H9 (cell line): Measurements from ENCODE around the gene LMLN. TPM values are rescaled to one million over a fixed set of nuclear protein-coding genes. Genes with fewer than 3 reads are reported as not detected.
"Not testable (repeated sequence)": the region's sequence is repeated elsewhere in the genome, so short reads cannot be mapped to it uniquely, and the experiment has no call there.

Experiments used
- DNase-seq: peaks from one replicate; pipeline ENCODE4 v3.0.0-alpha.2; 2017
- H2AFZ ChIP-seq: one replicate; pipeline ENCODE4 v1.6.1; 2013; ENCODE audit warnings: mild to moderate bottlenecking, low read length, control low read depth, moderate library complexity
- H2AK5ac ChIP-seq: 2 replicates; pipeline ENCODE4 v1.6.1; 2013; ENCODE audit warnings: low read length, control low read depth, mixed read lengths; ENCODE audit not compliant: insufficient read length
- H2BK120ac ChIP-seq: one replicate; pipeline ENCODE4 v1.6.1; 2013; ENCODE audit warnings: low read depth, mild to moderate bottlenecking, low read length, control low read depth, inconsistent platforms; ENCODE audit not compliant: poor library complexity, severe bottlenecking
- H2BK12ac ChIP-seq: 2 replicates; pipeline ENCODE4 v1.6.1; 2013; ENCODE audit warnings: low read length, control low read depth, mixed read lengths, low read depth; ENCODE audit not compliant: insufficient read length
- H2BK15ac ChIP-seq: 2 replicates; pipeline ENCODE4 v1.6.1; 2013; ENCODE audit warnings: low read depth, low read length, control low read depth
- H2BK20ac ChIP-seq: one replicate; pipeline ENCODE4 v1.6.1; 2013; ENCODE audit warnings: low read depth, mild to moderate bottlenecking, low read length, control low read depth, inconsistent platforms; ENCODE audit not compliant: poor library complexity, severe bottlenecking
- H2BK5ac ChIP-seq: 2 replicates; pipeline ENCODE4 v1.6.1; 2013; ENCODE audit warnings: low read length, control low read depth, mixed read lengths; ENCODE audit not compliant: insufficient read length
- H3K14ac ChIP-seq: 2 replicates; pipeline ENCODE4 v1.6.1; 2013; ENCODE audit warnings: low read length, control low read depth; ENCODE audit not compliant: insufficient read depth
- H3K18ac ChIP-seq: 2 replicates; pipeline ENCODE4 v1.6.1; 2013; ENCODE audit warnings: low read depth, mild to moderate bottlenecking, mixed read lengths, low read length, control low read depth; ENCODE audit not compliant: insufficient read length
- H3K23ac ChIP-seq: 2 replicates; pipeline ENCODE4 v1.6.1; 2013; ENCODE audit warnings: low read length, control low read depth, mixed read lengths, low read depth; ENCODE audit not compliant: insufficient read length
- H3K23me2 ChIP-seq: 2 replicates; pipeline ENCODE4 v1.6.1; 2013; ENCODE audit warnings: low read depth, mild to moderate bottlenecking, mixed read lengths, low read length, control low read depth; ENCODE audit not compliant: insufficient read length, poor library complexity, severe bottlenecking
- H3K27ac ChIP-seq: 2 replicates; pipeline ENCODE4 v1.5.1; 2013; ENCODE audit warnings: low read length, control low read depth, mixed read lengths, low read depth; ENCODE audit not compliant: insufficient read length
- H3K27me3 ChIP-seq: 2 replicates; pipeline ENCODE4 v1.6.1; 2013; ENCODE audit warnings: low read length, control low read depth, inconsistent platforms; ENCODE audit not compliant: insufficient read depth
- H3K4ac ChIP-seq: 2 replicates; pipeline ENCODE4 v1.6.1; 2013; ENCODE audit warnings: low read depth, mild to moderate bottlenecking, control low read depth, inconsistent platforms, low read length, moderate library complexity
- H3K4me1 ChIP-seq: 2 replicates; pipeline ENCODE4 v1.6.1; 2013; ENCODE audit warnings: low read length, control low read depth, inconsistent platforms; ENCODE audit not compliant: insufficient read depth
- H3K4me2 ChIP-seq: 2 replicates; pipeline ENCODE4 v1.6.1; 2013; ENCODE audit warnings: low read length, control low read depth, mixed read lengths; ENCODE audit not compliant: insufficient read length, insufficient read depth
- H3K56ac ChIP-seq: 2 replicates; pipeline ENCODE4 v1.6.1; 2013; ENCODE audit warnings: low read depth, mild to moderate bottlenecking, mixed read lengths, low read length, control low read depth; ENCODE audit not compliant: insufficient read length
- H3K79me1 ChIP-seq: 2 replicates; pipeline ENCODE4 v1.6.1; 2013; ENCODE audit warnings: low read depth, mild to moderate bottlenecking, moderate library complexity, low read length, control low read depth, inconsistent platforms; ENCODE audit not compliant: insufficient read depth, poor library complexity, severe bottlenecking
- H3K79me2 ChIP-seq: 2 replicates; pipeline ENCODE4 v1.6.1; 2013; ENCODE audit warnings: low read length, control low read depth, inconsistent platforms; ENCODE audit not compliant: insufficient read depth
- H3K9ac ChIP-seq: 2 replicates; pipeline ENCODE4 v1.6.1; 2013; ENCODE audit warnings: low read length, control low read depth, mixed read lengths; ENCODE audit not compliant: insufficient read length; ENCODE audit errors: extremely low read depth
- H3K9me3 ChIP-seq: one replicate; pipeline ENCODE4 v1.6.1; 2013; ENCODE audit warnings: low read depth, low read length, inconsistent platforms; ENCODE audit not compliant: control insufficient read depth
- H3T11ph ChIP-seq: one replicate; pipeline ENCODE4 v1.6.1; 2013; ENCODE audit warnings: mild to moderate bottlenecking, low read length, control low read depth, inconsistent platforms
- H4K20me1 ChIP-seq: one replicate; pipeline ENCODE4 v1.6.1; 2013; ENCODE audit not compliant: control insufficient read depth, insufficient read length, insufficient read depth
- H4K5ac ChIP-seq: 2 replicates; pipeline ENCODE4 v1.6.1; 2013; ENCODE audit warnings: low read depth, mild to moderate bottlenecking, mixed read lengths, low read length, control low read depth; ENCODE audit not compliant: insufficient read length
- H4K8ac ChIP-seq: replicated peaks from 2 replicates; pipeline ENCODE4 v1.6.1; 2013; ENCODE audit warnings: low read length, control low read depth, mixed read lengths, low read depth; ENCODE audit not compliant: insufficient read length
- H4K91ac ChIP-seq: 2 replicates; pipeline ENCODE4 v1.6.1; 2013; ENCODE audit warnings: low read depth, mild to moderate bottlenecking, moderate library complexity, mixed read lengths, low read length, control low read depth; ENCODE audit not compliant: insufficient read length
- H3K27ac Mint-ChIP-seq, 3 experiments: 2 replicates in 2 of 3; 3 replicates in 1 of 3; pipeline ENCODE4 v1.8.0; 2020 to 2021; ENCODE audit warnings: mixed read lengths in 3 of 3, mild to moderate bottlenecking in 1 of 3, moderate library complexity in 1 of 3
- H3K27me3 Mint-ChIP-seq: 2 replicates; pipeline ENCODE4 v1.8.0; 2021; ENCODE audit warnings: low read depth, mild to moderate bottlenecking, moderate library complexity, mixed read lengths
- H3K36me3 Mint-ChIP-seq, 3 experiments: 2 replicates in 2 of 3; 3 replicates in 1 of 3; pipeline ENCODE4 v1.8.0; 2020 to 2021; ENCODE audit warnings: low read depth in 3 of 3, mixed read lengths in 3 of 3; ENCODE audit not compliant: insufficient read depth in 1 of 3
- H3K4me1 Mint-ChIP-seq, 2 experiments: 2 replicates each; pipeline ENCODE4 v1.8.0; 2020; ENCODE audit warnings: mixed read lengths in 2 of 2
- H3K4me3 Mint-ChIP-seq, 2 experiments: 2 replicates in 1 of 2; 3 replicates in 1 of 2; pipeline ENCODE4 v1.8.0; 2020 to 2021; ENCODE audit warnings: mild to moderate bottlenecking in 2 of 2, mixed read lengths in 2 of 2, moderate library complexity in 1 of 2
- H3K9me3 Mint-ChIP-seq, 2 experiments: 2 replicates in 1 of 2; 3 replicates in 1 of 2; pipeline ENCODE4 v1.8.0; 2020; ENCODE audit warnings: mild to moderate bottlenecking in 2 of 2, mixed read lengths in 2 of 2, moderate library complexity in 1 of 2
- CTCF ChIP-seq: fragments of 200-600 bp; sonication (generic); conservative IDR thresholded peaks from 3 replicates; pipeline ENCODE4 v1.8.0; 2021; ENCODE audit warnings: antibody characterized with exemption, mild to moderate bottlenecking
- WGBS: extraction: QIAGEN DNeasy Blood & Tissue Kit; methylation state at CpG from one replicate; pipeline ENCODE4 v1.1.7; 2013; ENCODE audit warnings: missing lambda C conversion rate, low lambda C conversion rate, mixed read lengths; ENCODE audit not compliant: insufficient read length; ENCODE audit errors: extremely low coverage; 5-methylcytosine and 5-hydroxymethylcytosine counted together
- total RNA-seq: library from RNA; stranded (reverse); gene quantifications from 2 replicates; pipeline ENCODE4 v1.2.1, GENCODE V29; 2021

The LMLN gene
- total RNA-seq, 1 experiment from 2014 or later: 3.8 TPM

- no peak overlapping the region for H4K8ac ChIP-seq
- no peak overlapping the region for H2BK5ac ChIP-seq
- no peak overlapping the region for H2BK12ac ChIP-seq
- no peak overlapping the region for H2BK20ac ChIP-seq
- H3K4me1 ChIP-seq: peaks cover 2% of the 10 kb centered on the region; the same call in 1 of the 2 replicates
- no peak overlapping the region for H4K91ac ChIP-seq
- WGBS: no CpG with 5 or more reads among the region's 5 CpGs
- peaks cover 12% of the 10 kb centered on the region for H3K9me3 ChIP-seq
- H3K4ac ChIP-seq: no peak overlapping the region
- H3K36me3 Mint-ChIP-seq: peaks cover 9 to 17% (median 14%) of the 10 kb centered on the region in 3 experiments
- no peak overlapping the region for H3K18ac ChIP-seq
- no peaks in the 10 kb centered on the region for H3K27me3 ChIP-seq
- no peak overlapping the region for H3K23ac ChIP-seq
- no peak for TF ChIP-seq CTCF
- no peak overlapping the region for H2AFZ ChIP-seq
- H3K23me2 ChIP-seq: peaks cover 7% of the 10 kb centered on the region
- no peak overlapping the region for H3K4me3 Mint-ChIP-seq
- H2BK120ac ChIP-seq: no peak overlapping the region
- H3T11ph ChIP-seq: no peak overlapping the region
- H3K4me1 Mint-ChIP-seq: peaks cover 18 to 19% of the 10 kb centered on the region in 2 experiments
- no peak overlapping the region for H4K5ac ChIP-seq
- no peak overlapping the region for H3K9ac ChIP-seq
- H3K9me3 Mint-ChIP-seq: peaks cover 18% of the 10 kb centered on the region in 2 experiments
- H3K79me2 ChIP-seq: no peaks in the 10 kb centered on the region
- DNase-seq: no peak
- no peak overlapping the region for H3K56ac ChIP-seq
- H3K27me3 Mint-ChIP-seq: peaks cover 13% of the 10 kb centered on the region
- H3K27ac ChIP-seq: no peak overlapping the region
- no peak overlapping the region for H3K4me2 ChIP-seq
- no peak overlapping the region for H2BK15ac ChIP-seq
- no peaks in the 10 kb centered on the region for H4K20me1 ChIP-seq
- no peaks in the 10 kb centered on the region for H3K79me1 ChIP-seq
- H3K27ac Mint-ChIP-seq: no peak overlapping the region
- no peak overlapping the region for H2AK5ac ChIP-seq
- H3K14ac ChIP-seq: no peak overlapping the region
Measured at GRCh38 chr3:197963019-197963637, 3.1 kb downstream of the LMLN start.

DNA sequence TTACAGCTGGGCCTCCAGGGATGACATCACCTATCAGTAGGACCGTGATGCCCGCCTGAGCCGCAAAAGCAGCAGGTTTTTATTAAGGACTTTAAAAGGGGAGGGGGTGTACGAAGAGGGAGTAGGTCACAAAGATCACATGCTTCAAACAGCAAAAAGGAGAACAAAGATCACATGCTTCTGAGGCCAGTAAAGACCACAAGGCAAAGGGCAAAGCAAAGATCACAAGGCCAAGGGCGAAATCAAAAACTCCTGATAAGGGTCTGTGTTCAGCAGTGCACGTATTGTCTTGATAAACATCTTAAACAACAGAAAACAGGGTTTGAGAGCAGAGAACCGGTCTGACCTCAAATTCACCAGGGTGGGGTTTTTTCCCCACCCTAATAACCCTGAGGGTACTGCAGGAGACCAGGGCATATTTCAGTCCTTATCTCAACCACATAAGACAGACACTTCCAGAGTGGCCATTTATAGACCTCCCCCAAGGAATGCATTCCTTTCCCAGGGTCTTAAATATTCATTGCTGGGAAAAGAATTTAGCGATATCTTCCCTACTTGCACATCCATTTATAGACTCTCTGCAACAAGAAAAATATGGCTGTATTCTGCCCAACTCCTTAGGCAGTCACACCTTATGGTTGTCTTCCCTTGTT, 7.4 kb downstream of the LMLN start:
- not testable (repeated sequence) for H3K27ac ChIP-seq, H2BK5ac ChIP-seq, H3K4me1 Mint-ChIP-seq, H3K27me3 Mint-ChIP-seq, H4K8ac ChIP-seq, H3K27me3 ChIP-seq, H2AK5ac ChIP-seq, H4K91ac ChIP-seq, H2BK20ac ChIP-seq, H2BK15ac ChIP-seq, H3K4me2 ChIP-seq, H3K4ac ChIP-seq, H2AFZ ChIP-seq, H3K9ac ChIP-seq, H3K18ac ChIP-seq, H3K14ac ChIP-seq, H2BK120ac ChIP-seq, H3K23me2 ChIP-seq, DNase-seq, H3T11ph ChIP-seq, H3K56ac ChIP-seq, H2BK12ac ChIP-seq, H3K27ac Mint-ChIP-seq, H3K4me1 ChIP-seq, H3K4me3 Mint-ChIP-seq, H3K23ac ChIP-seq, H4K20me1 ChIP-seq, H4K5ac ChIP-seq, H3K79me1 ChIP-seq, H3K79me2 ChIP-seq
- peaks cover 23 to 25% (median 23%) of the 10 kb centered on the region in 3 experiments for H3K36me3 Mint-ChIP-seq
- peaks cover 33 to 49% of the 10 kb centered on the region in 2 experiments for H3K9me3 Mint-ChIP-seq
- peaks cover 12% of the 10 kb centered on the region for H3K9me3 ChIP-seq
- no CpG with 5 or more reads among the region's 8 CpGs for WGBS
